Measurements from ENCODE around the gene ZNF793.

Gene ZNF793

DNA sequence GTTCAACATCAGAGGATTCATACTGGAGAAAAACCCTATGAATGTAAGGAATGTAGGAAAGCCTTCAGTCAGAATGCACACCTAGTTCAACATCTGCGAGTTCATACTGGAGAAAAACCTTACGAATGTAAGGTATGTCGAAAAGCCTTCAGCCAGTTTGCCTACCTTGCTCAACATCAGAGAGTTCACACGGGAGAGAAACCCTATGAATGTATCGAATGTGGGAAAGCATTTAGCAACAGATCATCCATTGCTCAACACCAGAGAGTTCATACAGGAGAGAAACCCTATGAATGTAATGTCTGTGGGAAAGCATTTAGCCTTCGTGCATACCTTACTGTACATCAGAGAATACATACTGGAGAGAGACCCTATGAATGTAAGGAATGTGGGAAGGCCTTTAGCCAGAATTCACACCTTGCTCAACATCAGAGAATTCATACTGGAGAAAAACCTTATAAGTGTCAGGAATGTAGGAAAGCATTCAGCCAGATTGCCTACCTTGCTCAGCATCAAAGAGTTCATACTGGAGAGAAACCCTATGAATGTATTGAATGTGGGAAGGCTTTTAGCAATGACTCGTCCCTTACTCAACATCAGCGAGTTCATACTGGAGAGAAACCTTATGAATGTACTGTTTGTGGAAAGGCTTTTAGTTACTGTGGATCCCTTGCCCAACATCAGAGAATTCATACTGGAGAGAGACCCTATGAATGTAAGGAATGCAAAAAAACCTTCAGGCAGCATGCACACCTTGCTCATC, 22.2 kb upstream of the ZNF793 start:
- TF ChIP-seq, protein P1, sequence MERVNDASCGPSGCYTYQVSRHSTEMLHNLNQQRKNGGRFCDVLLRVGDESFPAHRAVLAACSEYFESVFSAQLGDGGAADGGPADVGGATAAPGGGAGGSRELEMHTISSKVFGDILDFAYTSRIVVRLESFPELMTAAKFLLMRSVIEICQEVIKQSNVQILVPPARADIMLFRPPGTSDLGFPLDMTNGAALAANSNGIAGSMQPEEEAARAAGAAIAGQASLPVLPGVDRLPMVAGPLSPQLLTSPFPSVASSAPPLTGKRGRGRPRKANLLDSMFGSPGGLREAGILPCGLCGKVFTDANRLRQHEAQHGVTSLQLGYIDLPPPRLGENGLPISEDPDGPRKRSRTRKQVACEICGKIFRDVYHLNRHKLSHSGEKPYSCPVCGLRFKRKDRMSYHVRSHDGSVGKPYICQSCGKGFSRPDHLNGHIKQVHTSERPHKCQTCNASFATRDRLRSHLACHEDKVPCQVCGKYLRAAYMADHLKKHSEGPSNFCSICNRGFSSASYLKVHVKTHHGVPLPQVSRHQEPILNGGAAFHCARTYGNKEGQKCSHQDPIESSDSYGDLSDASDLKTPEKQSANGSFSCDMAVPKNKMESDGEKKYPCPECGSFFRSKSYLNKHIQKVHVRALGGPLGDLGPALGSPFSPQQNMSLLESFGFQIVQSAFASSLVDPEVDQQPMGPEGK (CRISPR knock-in tag; IDR thresholded peaks at IDR 0.05; ENCODE audit: borderline replicate concordance) = no peak
- TF ChIP-seq TOX (CRISPR knock-in tag; IDR thresholded peaks at IDR 0.05; ENCODE audit: borderline replicate concordance) (no peak), TSHZ2 (CRISPR knock-in tag; IDR thresholded peaks at IDR 0.05) (no peak), PPARA (CRISPR knock-in tag; IDR thresholded peaks at IDR 0.05; ENCODE audit: borderline replicate concordance) (no peak), ARNTL (CRISPR knock-in tag; IDR thresholded peaks at IDR 0.05; ENCODE audit: borderline replicate concordance, low read depth) (no peak), ZNF70 (CRISPR knock-in tag; IDR thresholded peaks at IDR 0.05) (no peak)
- ATAC-seq = no peak

- ATAC-seq = no peak
- TF ChIP-seq GLIS3 (CRISPR knock-in tag; IDR thresholded peaks at IDR 0.05) (no peak), OSR1 (CRISPR knock-in tag; IDR thresholded peaks at IDR 0.05) (no peak), CSRNP3 (CRISPR knock-in tag; IDR thresholded peaks at IDR 0.05) (no peak), PPARA (CRISPR knock-in tag; IDR thresholded peaks at IDR 0.05; ENCODE audit: borderline replicate concordance) (no peak), RARB (CRISPR knock-in tag; IDR thresholded peaks at IDR 0.05) (no peak), ESRRG (CRISPR knock-in tag; IDR thresholded peaks at IDR 0.05) (no peak), SNAI2 (CRISPR knock-in tag; IDR thresholded peaks at IDR 0.05) (no peak), ARNTL (CRISPR knock-in tag; IDR thresholded peaks at IDR 0.05; ENCODE audit: borderline replicate concordance, low read depth) (no peak)
Measured at GRCh38 chr19:37492213-37492612, 14.5 kb upstream of the ZNF793 start.

DNA sequence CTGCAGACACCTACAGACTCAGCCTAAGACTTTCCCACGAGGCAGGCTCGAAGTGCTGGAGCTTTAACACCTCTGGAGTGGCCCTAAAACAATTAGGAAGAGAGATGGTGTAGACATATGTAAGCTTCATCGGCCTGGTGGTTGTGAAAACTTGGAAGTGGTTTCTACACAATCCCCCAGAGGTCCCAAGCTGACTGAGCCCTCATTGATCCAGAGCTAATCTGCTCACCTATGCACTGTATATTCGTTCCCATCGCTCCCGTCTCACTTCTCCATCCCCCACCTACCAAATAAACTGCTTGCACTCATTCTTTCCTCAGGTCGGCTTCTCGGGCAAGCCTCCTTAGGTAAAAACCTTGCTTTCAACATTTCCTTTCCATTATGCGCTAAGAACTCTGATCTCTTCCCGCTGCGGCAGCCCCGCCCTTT, 767 bp upstream of the ZNF793 start:
- no peak for TF ChIP-seq ZFP3 (CRISPR knock-in tag; IDR thresholded peaks at IDR 0.05)
- TF ChIP-seq TCF4 (CRISPR knock-in tag; IDR thresholded peaks at IDR 0.05; ENCODE audit: borderline replicate concordance) = no peak
- no peak for TF ChIP-seq ESRRG (CRISPR knock-in tag; IDR thresholded peaks at IDR 0.05)
- no peak for TF ChIP-seq ARNTL (CRISPR knock-in tag; IDR thresholded peaks at IDR 0.05; ENCODE audit: borderline replicate concordance, low read depth)
- TF ChIP-seq CSDC2 (CRISPR knock-in tag; IDR thresholded peaks at IDR 0.05) = no peak
- TF ChIP-seq BACH2 (CRISPR knock-in tag; IDR thresholded peaks at IDR 0.05; ENCODE audit: borderline replicate concordance) = no peak
- TF ChIP-seq CSRNP3 (CRISPR knock-in tag; IDR thresholded peaks at IDR 0.05) = no peak
- TF ChIP-seq SNAI2 (CRISPR knock-in tag; IDR thresholded peaks at IDR 0.05) = no peak
- TF ChIP-seq ZFP30 (CRISPR knock-in tag; IDR thresholded peaks at IDR 0.05) = no peak
- no peak for TF ChIP-seq ZNF8 (CRISPR knock-in tag; IDR thresholded peaks at IDR 0.05)
- no peak for TF ChIP-seq ZNF565 (CRISPR knock-in tag; conservative IDR thresholded peaks at IDR 0.05; ENCODE audit: low read depth)
- TF ChIP-seq ZNF70 (CRISPR knock-in tag; IDR thresholded peaks at IDR 0.05) = no peak
- no peak for TF ChIP-seq ZC3H10 (CRISPR knock-in tag; IDR thresholded peaks at IDR 0.05)
- no peak for TF ChIP-seq PPARA (CRISPR knock-in tag; IDR thresholded peaks at IDR 0.05; ENCODE audit: borderline replicate concordance)
- no peak for TF ChIP-seq TSHZ2 (CRISPR knock-in tag; IDR thresholded peaks at IDR 0.05)
- no peak for TF ChIP-seq ISL1 (CRISPR knock-in tag; IDR thresholded peaks at IDR 0.05)
- TF ChIP-seq, protein P1 (CRISPR knock-in tag; IDR thresholded peaks at IDR 0.05; ENCODE audit: borderline replicate concordance) = no peak
- TF ChIP-seq GLIS3 (CRISPR knock-in tag; IDR thresholded peaks at IDR 0.05) = no peak
- peak; percentile 56 for ATAC-seq
